H1 (cell line): ENCODE measurements around the gene PHLDA2. TPM values are rescaled to one million over a fixed set of nuclear protein-coding genes. Genes with fewer than 3 reads are reported as not detected.
A peak's percentile ranks its signal among the peaks of the same experiment; 100 is the strongest.

Experiments used
- CTCF ChIA-PET: fragments of 300-600 bp; sonication (Branson Sonifier 250); formaldehyde crosslinking; loops from one replicate; lab custom pipeline; 2021; ENCODE audit not compliant: partially characterized antibody; lab: Charles Lee
- POLR2A ChIA-PET: fragments of 300-600 bp; sonication (Branson Sonifier 250); formaldehyde crosslinking; loops from one replicate; lab custom pipeline; 2021; ENCODE audit warnings: inconsistent platforms; ENCODE audit not compliant: partially characterized antibody; lab: Charles Lee
- DNase-seq, 2 experiments: peaks; one replicate each; pipeline versions ENCODE4 v3.0.0 to v3.0.0-alpha.2; 2010 to 2022; ENCODE audit warnings: low spot score in 2 of 2, low read depth in 1 of 2, mixed read lengths in 1 of 2
- FAIRE-seq: peaks from 2 replicates; lab custom pipeline; 2011; peaks lifted over from hg19 to GRCh38; lab: Jason Lieb, UNC
- H2AFZ ChIP-seq: 2 replicates; pipeline ENCODE4 v1.8.1; 2012; ENCODE audit warnings: low read length, inconsistent platforms
- H2AK5ac ChIP-seq: 2 replicates; pipeline ENCODE4 v1.6.1; 2013; ENCODE audit warnings: low read depth, low read length
- H2BK120ac ChIP-seq: replicated peaks from 2 replicates; pipeline ENCODE3; 2013; ENCODE audit warnings: low read depth, low read length, inconsistent platforms
- H2BK12ac ChIP-seq: 2 replicates; pipeline ENCODE4 v1.6.1; 2013; ENCODE audit warnings: low read depth, low read length
- H2BK15ac ChIP-seq: 2 replicates; pipeline ENCODE4 v1.6.1; 2013; ENCODE audit warnings: low read length
- H2BK20ac ChIP-seq: 2 replicates; pipeline ENCODE4 v1.6.1; 2013; ENCODE audit warnings: low read length
- H2BK5ac ChIP-seq: 2 replicates; pipeline ENCODE4 v1.6.1; 2013; ENCODE audit warnings: low read depth, low read length
- H3K14ac ChIP-seq: 2 replicates; pipeline ENCODE4 v1.6.1; 2013; ENCODE audit warnings: inconsistent platforms; ENCODE audit not compliant: insufficient read length
- H3K18ac ChIP-seq: 2 replicates; pipeline ENCODE4 v1.6.1; 2013; ENCODE audit warnings: low read length; ENCODE audit errors: extremely low read depth
- H3K23ac ChIP-seq: 2 replicates; pipeline ENCODE4 v1.6.1; 2013; ENCODE audit warnings: inconsistent platforms; ENCODE audit not compliant: insufficient read length
- H3K23me2 ChIP-seq: 2 replicates; pipeline ENCODE4 v1.6.1; 2013; ENCODE audit warnings: low read depth, low read length
- H3K27ac ChIP-seq: 2 replicates; pipeline ENCODE4 v1.6.1; 2011; ENCODE audit warnings: low read depth, low read length, inconsistent platforms
- H3K27me3 ChIP-seq, 4 experiments: replicated peaks in 1 of 4; 1 replicate in 1 of 4; 2 replicates in 3 of 4; pipeline versions ENCODE4 v1.6.1 to v1.8.1; 2011 to 2013; ENCODE audit warnings: low read length in 3 of 4, mild to moderate bottlenecking in 3 of 4, inconsistent platforms in 2 of 4, mixed read lengths in 2 of 4, moderate library complexity in 1 of 4; ENCODE audit not compliant: control insufficient read depth in 3 of 4, insufficient read depth in 3 of 4; ENCODE audit errors: extremely low read depth in 1 of 4
- H3K36me3 ChIP-seq, 4 experiments: 2 replicates each; pipeline versions ENCODE4 v1.6.1 to v1.8.1; 2011 to 2013; ENCODE audit warnings: mild to moderate bottlenecking in 4 of 4, low read length in 3 of 4, moderate library complexity in 2 of 4, control low read depth in 1 of 4, inconsistent platforms in 1 of 4; ENCODE audit not compliant: insufficient read depth in 4 of 4, control insufficient read depth in 2 of 4
- H3K4ac ChIP-seq: replicated peaks from 2 replicates; pipeline ENCODE3; 2013; ENCODE audit warnings: low read length, low read depth, mixed read lengths, inconsistent platforms; ENCODE audit not compliant: insufficient read length
- H3K4me1 ChIP-seq, 4 experiments: replicated peaks in 1 of 4; 1 replicate in 1 of 4; 2 replicates in 3 of 4; pipeline versions ENCODE4 v1.6.1 to v1.8.1; 2011 to 2013; ENCODE audit warnings: low read length in 3 of 4, inconsistent platforms in 2 of 4, mixed read lengths in 1 of 4; ENCODE audit not compliant: insufficient read depth in 4 of 4, control insufficient read depth in 3 of 4
- H3K4me2 ChIP-seq, 2 experiments: 2 replicates each; pipeline versions ENCODE4 v1.6.1 to v1.8.1; 2011 to 2013; ENCODE audit warnings: low read depth in 2 of 2, low read length in 2 of 2, control low read depth in 1 of 2, inconsistent platforms in 1 of 2, mild to moderate bottlenecking in 1 of 2; ENCODE audit not compliant: insufficient read depth in 1 of 2
- H3K4me3 ChIP-seq, 4 experiments: fragments of 200-600, 300-600 bp in 1 of 4; sonication (generic), shearing (Covaris generic), sonication (Bioruptor Twin) in 1 of 4; 2 replicates each; pipeline versions ENCODE4 v1.5.1 to v1.8.1; 2011 to 2016; ENCODE audit warnings: low read length in 4 of 4, low read depth in 3 of 4, control low read depth in 2 of 4, inconsistent platforms in 2 of 4, mild to moderate bottlenecking in 2 of 4, mixed read lengths in 1 of 4, moderate library complexity in 1 of 4; ENCODE audit not compliant: insufficient read depth in 2 of 4; ENCODE audit errors: extremely low read depth in 1 of 4
- H3K56ac ChIP-seq: replicated peaks from 2 replicates; pipeline ENCODE3; 2013; ENCODE audit warnings: low read depth, mild to moderate bottlenecking, mixed read lengths, low read length, inconsistent platforms; ENCODE audit not compliant: insufficient read length
- H3K79me1 ChIP-seq: 2 replicates; pipeline ENCODE4 v1.6.1; 2013; ENCODE audit warnings: low read depth, low read length, control low read depth
- H3K79me2 ChIP-seq, 2 experiments: 2 replicates each; pipeline versions ENCODE4 v1.6.1 to v1.8.1; 2012 to 2013; ENCODE audit warnings: low read length in 2 of 2, mild to moderate bottlenecking in 2 of 2, inconsistent platforms in 1 of 2; ENCODE audit not compliant: insufficient read depth in 2 of 2, control insufficient read depth in 1 of 2
- H3K9ac ChIP-seq, 4 experiments: replicated peaks in 1 of 4; 1 replicate in 1 of 4; 2 replicates in 3 of 4; pipeline versions ENCODE4 v1.6.1 to v1.8.1; 2011 to 2013; ENCODE audit warnings: low read depth in 3 of 4, low read length in 3 of 4, control low read depth in 2 of 4, mild to moderate bottlenecking in 2 of 4, moderate library complexity in 2 of 4, inconsistent platforms in 1 of 4; ENCODE audit errors: extremely low read depth in 1 of 4
- H3K9me3 ChIP-seq, 2 experiments: 2 replicates each; pipeline versions ENCODE4 v1.6.1 to v1.8.1; 2012 to 2013; ENCODE audit warnings: mild to moderate bottlenecking in 2 of 2, moderate library complexity in 2 of 2, control low read depth in 1 of 2, inconsistent platforms in 1 of 2, low read depth in 1 of 2, low read length in 1 of 2, mixed read lengths in 1 of 2; ENCODE audit not compliant: insufficient read depth in 2 of 2
- H4K20me1 ChIP-seq, 2 experiments: replicated peaks in 1 of 2; 2 replicates each; pipeline versions ENCODE3 to v1.8.1; 2011 to 2013; ENCODE audit warnings: inconsistent platforms in 2 of 2, low read length in 2 of 2, mild to moderate bottlenecking in 1 of 2; ENCODE audit not compliant: insufficient read depth in 2 of 2, control insufficient read depth in 1 of 2
- H4K5ac ChIP-seq: 2 replicates; pipeline ENCODE4 v1.6.1; 2013; ENCODE audit warnings: low read length, low read depth, mixed read lengths, inconsistent platforms; ENCODE audit not compliant: insufficient read length
- H4K8ac ChIP-seq: 2 replicates; pipeline ENCODE4 v1.8.0; 2013; ENCODE audit warnings: mild to moderate bottlenecking, moderate library complexity, low read length, inconsistent platforms; ENCODE audit not compliant: insufficient read depth; ENCODE audit errors: extremely low read depth
- H4K91ac ChIP-seq: replicated peaks from 2 replicates; pipeline ENCODE3; 2013; ENCODE audit warnings: low read length, mixed read lengths, inconsistent platforms; ENCODE audit not compliant: insufficient read length
- ASH2L ChIP-seq: fragments of 200-600, 300-600 bp; sonication (generic); IDR thresholded peaks from one replicate; pipeline ENCODE4 v1.7.1; 2017; ENCODE audit warnings: low read length
- SIN3A ChIP-seq, 2 experiments: IDR thresholded peaks in 1 of 2; conservative IDR thresholded peaks in 1 of 2; 2 replicates each; pipeline ENCODE4 v1.6.1; 2011 to 2012; ENCODE audit warnings: low read length in 2 of 2, improper control_type of control experiment in 1 of 2, low read depth in 1 of 2, mild to moderate bottlenecking in 1 of 2
- WGBS, 2 experiments: shearing (Covaris generic) in 1 of 2; methylation state at CpG; one replicate each; pipeline versions ENCODE4 v1.1.6 to v1.1.7; 2013 to 2015; ENCODE audit warnings: low lambda C conversion rate in 2 of 2, mixed read lengths in 2 of 2, inconsistent platforms in 1 of 2, low coverage in 1 of 2, missing lambda C conversion rate in 1 of 2; ENCODE audit not compliant: insufficient replicate concordance in 2 of 2, insufficient coverage in 1 of 2, insufficient read length in 1 of 2; ENCODE audit errors: extremely low coverage in 1 of 2, missing lambda C conversion rate in 1 of 2; 5-methylcytosine and 5-hydroxymethylcytosine counted together
- polyA plus RNA-seq, 7 experiments: library from polyadenylated mRNA; depleted of rRNA in 3 of 7; stranded (reverse) in 5 of 7; unstranded in 2 of 7; fragments of >200 nt in 5 of 7; fragments of 200-250 nt in 2 of 7; gene quantifications; 1 replicate in 5 of 7; 2 replicates in 1 of 7; 4 replicates in 1 of 7; pipeline versions ENCODE4 v1.2.1 to v1.2.3, GENCODE V29; 2011 to 2013; ENCODE audit warnings: missing spikeins in 2 of 7, mixed read lengths in 2 of 7
- total RNA-seq: library from RNA; stranded (reverse); fragmentation: NEBNext Ultra II Directional; extraction: Animal tissue kit (Norgen Biotek cat#: 25700); gene quantifications from 2 replicates; pipeline ENCODE4 v1.2.1, GENCODE V29; 2021

The PHLDA2 gene
- total and polyA plus RNA-seq, 2 of the 8 experiments (the other 6 are each of a cell fraction or from before 2014, with no cell fraction given) = 5.2 to 7.6 TPM

DNA sequence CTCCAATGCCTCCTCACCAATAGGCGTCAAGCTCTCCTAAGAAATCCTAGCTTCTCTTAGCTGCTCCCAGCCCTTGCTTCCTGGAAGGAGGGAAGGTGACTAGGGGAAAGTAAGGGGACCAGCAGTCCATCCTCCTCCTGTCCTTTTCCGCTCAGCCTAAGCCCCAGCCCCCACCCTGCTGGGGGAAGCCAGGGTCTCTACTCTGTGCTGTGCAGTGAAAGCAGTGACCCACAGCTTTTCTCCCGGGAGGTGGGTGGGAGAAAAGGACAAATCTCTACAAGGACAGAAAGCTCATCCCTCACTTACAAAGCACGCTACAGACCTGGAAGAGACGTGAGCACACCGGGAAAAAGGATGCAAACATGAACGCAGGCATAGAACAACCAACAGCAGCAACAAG is 30.9 kb upstream of the PHLDA2 start:
- H3K36me3 ChIP-seq = peaks cover 28 to 82% (median 64%) of the 10 kb centered on the region in 4 experiments
- 91% methylated on average over 7 of the region's 7 CpGs; no CpG with 5 or more reads in 1 of the 2 experiments for WGBS, 2 experiments

More for the DNA sequence above, 30.9 kb upstream of the PHLDA2 start:
- H3K27me3 ChIP-seq = no peaks in the 10 kb centered on the region
- H3K18ac ChIP-seq = no peak overlapping the region
- H2AFZ ChIP-seq = no peak overlapping the region
- no peak overlapping the region for H3K4me3 ChIP-seq
- no peak overlapping the region for H3K56ac ChIP-seq
- H2BK20ac ChIP-seq = no peak overlapping the region
- 0 out of 2 replicates have a peak overlapping the region, but pooled peaks have one; percentile 5 for H3K27ac ChIP-seq
- peaks cover 26 to 30% of the 10 kb centered on the region in 2 experiments for H4K20me1 ChIP-seq
- peaks cover 0 to 8% (median 3%) of the 10 kb centered on the region in 4 experiments; a peak in 6 of 7 replicates for H3K4me1 ChIP-seq
- H3K4ac ChIP-seq = no peak overlapping the region
- no peak overlapping the region for H4K5ac ChIP-seq
- H3K9me3 ChIP-seq = no peaks in the 10 kb centered on the region
- no peak overlapping the region for H2BK15ac ChIP-seq
- no peak for DNase-seq
- no peak overlapping the region for H3K4me2 ChIP-seq
- TF ChIP-seq ASH2L = no peak
- TF ChIP-seq SIN3A (conservative IDR thresholded peaks at IDR 0.05 in 1 of 2, IDR thresholded peaks at IDR 0.05 in 1 of 2; ENCODE audit: low read depth in 1 of 2, low read length in 2 of 2) = no peak
- H3K14ac ChIP-seq = no peak overlapping the region
- no peak overlapping the region for H2AK5ac ChIP-seq
- H3K23ac ChIP-seq = no peak overlapping the region
- H3K9ac ChIP-seq = no peak overlapping the region; a peak in 1 of 7 replicates
- H3K23me2 ChIP-seq = no peaks in the 10 kb centered on the region
- H4K8ac ChIP-seq = no peak overlapping the region
- ChIA-PET CTCF (interaction anchor here (0.8 to 2.2 kb wide), 4 partner anchors 8 to 69 kb away, joined by 3 to 4 read pairs (median 3); no protein-coding TSS in a partner anchor), POLR2A (interaction anchor here (0.7 to 2.0 kb wide), 4 partner anchors 8 to 421 kb away, joined by 3 to 12 read pairs (median 3); no protein-coding TSS in a partner anchor)
- FAIRE-seq = no peak
- no peak overlapping the region for H2BK120ac ChIP-seq
- no peak overlapping the region for H4K91ac ChIP-seq
- peaks cover 0 to 19% of the 10 kb centered on the region in 2 experiments; a peak in 1 of 4 replicates for H3K79me2 ChIP-seq
- H2BK5ac ChIP-seq = peak overlapping the region; percentile 83
- no peak overlapping the region for H2BK12ac ChIP-seq
- H3K79me1 ChIP-seq = peaks cover 9% of the 10 kb centered on the region; the same call in 1 of the 2 replicates
